ENCODE results near the gene TPD52L1. TPM values are rescaled to one million over a fixed set of nuclear protein-coding genes. Genes with fewer than 3 reads are reported as not detected.
"Not testable (repeated sequence)": the region's sequence is repeated elsewhere in the genome, so short reads cannot be mapped to it uniquely, and the experiment has no call there.

Gene TPD52L1
- total and polyA plus RNA-seq, 5 donors from 2014 or later = 0.40 to 0.76 (median 0.53) TPM; not detected in 1

- Histone ChIP-seq H3K36me3 (ENCODE audit: control insufficient read depth, insufficient read depth, low read length) (no peaks in the 10 kb centered on the region), H3K27ac (ENCODE audit: insufficient read depth, low read length, poor library complexity, severe bottlenecking) (no peak overlapping the region), H3K9me3 (ENCODE audit: control insufficient read depth in 2 of 2, low read length in 2 of 2) (no peaks in the 10 kb centered on the region), H3K4me1 (ENCODE audit: control insufficient read depth, insufficient read depth, low read length, poor library complexity, severe bottlenecking) (peaks cover 8% of the 10 kb centered on the region), H3K27me3 (ENCODE audit: control insufficient read depth, insufficient read depth, low read length) (peaks cover 13% of the 10 kb centered on the region), H3K4me3 (ENCODE audit: low read depth, low read length) (no peak overlapping the region)
- Mint-ChIP-seq H3K4me1 (peaks cover 0 to 12% (median 2%) of the 10 kb centered on the region in 4 donors), H3K27me3 (peaks cover 29% of the 10 kb centered on the region), H3K9me3 (peaks cover 0 to 3% (median 0%) of the 10 kb centered on the region in 7 donors), H3K4me3 (no peak overlapping the region), H3K36me3 (no peaks in the 10 kb centered on the region), H3K27ac (no peak overlapping the region)
- no peak for DNase-seq
- no peak for ATAC-seq (ENCODE audit: low read depth in 2 of 2)
Measured at GRCh38 chr6:125157280-125157679, 3.7 kb downstream of the TPD52L1 start.

GRCh38 chr6:125157725-125158124 is 4.2 kb downstream of the TPD52L1 start:
- H3K4me1 ChIP-seq (ENCODE audit: control insufficient read depth, insufficient read depth, low read length, poor library complexity, severe bottlenecking) = peaks cover 8% of the 10 kb centered on the region
- ATAC-seq (ENCODE audit: low read depth in 2 of 2) (no peak), DNase-seq (no peak)
- H3K36me3 Mint-ChIP-seq = no peaks in the 10 kb centered on the region
- no peak overlapping the region for H3K4me3 Mint-ChIP-seq
- H3K27ac Mint-ChIP-seq = no peak overlapping the region
- H3K27me3 ChIP-seq (ENCODE audit: control insufficient read depth, insufficient read depth, low read length) = peaks cover 12% of the 10 kb centered on the region
- H3K4me3 ChIP-seq (ENCODE audit: low read depth, low read length) = no peak overlapping the region
- H3K27ac ChIP-seq (ENCODE audit: insufficient read depth, low read length, poor library complexity, severe bottlenecking) = no peak overlapping the region
- H3K36me3 ChIP-seq (ENCODE audit: control insufficient read depth, insufficient read depth, low read length) = no peaks in the 10 kb centered on the region
- H3K27me3 Mint-ChIP-seq = peaks cover 26% of the 10 kb centered on the region
- H3K4me1 Mint-ChIP-seq = peaks cover 0 to 12% (median 2%) of the 10 kb centered on the region in 4 donors
- peaks cover 0 to 3% (median 0%) of the 10 kb centered on the region in 7 donors for H3K9me3 Mint-ChIP-seq
- H3K9me3 ChIP-seq (ENCODE audit: control insufficient read depth in 2 of 2, low read length in 2 of 2) = no peaks in the 10 kb centered on the region

GRCh38 chr6:125163339-125163738 is 9.8 kb downstream of the TPD52L1 start:
- DNase-seq; ATAC-seq (ENCODE audit: low read depth in 2 of 2); H3K36me3 Mint-ChIP-seq; H3K4me1 Mint-ChIP-seq; H3K4me1 ChIP-seq (ENCODE audit: control insufficient read depth, insufficient read depth, low read length, poor library complexity, severe bottlenecking); H3K27ac ChIP-seq (ENCODE audit: insufficient read depth, low read length, poor library complexity, severe bottlenecking); H3K4me3 Mint-ChIP-seq; H3K27me3 ChIP-seq (ENCODE audit: control insufficient read depth, insufficient read depth, low read length); H3K9me3 ChIP-seq (ENCODE audit: control insufficient read depth in 2 of 2, low read length in 2 of 2); H3K9me3 Mint-ChIP-seq; H3K4me3 ChIP-seq (ENCODE audit: low read depth, low read length); H3K36me3 ChIP-seq (ENCODE audit: control insufficient read depth, insufficient read depth, low read length); H3K27ac Mint-ChIP-seq: not testable (repeated sequence)
- peaks cover 11% of the 10 kb centered on the region for H3K27me3 Mint-ChIP-seq

GRCh38 chr6:125163811-125164210 is 10.2 kb downstream of the TPD52L1 start:
- H3K9me3 Mint-ChIP-seq = peaks cover 0 to 2% (median 0%) of the 10 kb centered on the region in 7 donors
- no peak overlapping the region for H3K27ac ChIP-seq (ENCODE audit: insufficient read depth, low read length, poor library complexity, severe bottlenecking)
- H3K27me3 Mint-ChIP-seq = peaks cover 11% of the 10 kb centered on the region
- H3K9me3 ChIP-seq (ENCODE audit: control insufficient read depth in 2 of 2, low read length in 2 of 2) = no peaks in the 10 kb centered on the region
- H3K36me3 ChIP-seq (ENCODE audit: control insufficient read depth, insufficient read depth, low read length) = no peaks in the 10 kb centered on the region
- H3K27me3 ChIP-seq (ENCODE audit: control insufficient read depth, insufficient read depth, low read length) = no peaks in the 10 kb centered on the region
- ATAC-seq (ENCODE audit: low read depth in 2 of 2) (no peak), DNase-seq (no peak)
- no peaks in the 10 kb centered on the region for H3K4me1 ChIP-seq (ENCODE audit: control insufficient read depth, insufficient read depth, low read length, poor library complexity, severe bottlenecking)
- H3K4me3 Mint-ChIP-seq = no peak overlapping the region
- no peak overlapping the region for H3K27ac Mint-ChIP-seq
- H3K36me3 Mint-ChIP-seq = no peaks in the 10 kb centered on the region
- no peak overlapping the region for H3K4me3 ChIP-seq (ENCODE audit: low read depth, low read length)
- no peaks in the 10 kb centered on the region for H3K4me1 Mint-ChIP-seq

GRCh38 chr6:125164696-125165095 is 11.1 kb downstream of the TPD52L1 start:
- no peak for ATAC-seq (ENCODE audit: low read depth in 2 of 2)
- H3K36me3 Mint-ChIP-seq = no peaks in the 10 kb centered on the region
- Histone ChIP-seq H3K27ac (ENCODE audit: insufficient read depth, low read length, poor library complexity, severe bottlenecking) (no peak overlapping the region), H3K36me3 (ENCODE audit: control insufficient read depth, insufficient read depth, low read length) (no peaks in the 10 kb centered on the region), H3K4me1 (ENCODE audit: control insufficient read depth, insufficient read depth, low read length, poor library complexity, severe bottlenecking) (no peaks in the 10 kb centered on the region), H3K9me3 (ENCODE audit: control insufficient read depth in 2 of 2, low read length in 2 of 2) (no peaks in the 10 kb centered on the region), H3K27me3 (ENCODE audit: control insufficient read depth, insufficient read depth, low read length) (no peaks in the 10 kb centered on the region), H3K4me3 (ENCODE audit: low read depth, low read length) (no peak overlapping the region)
- no peaks in the 10 kb centered on the region for H3K4me1 Mint-ChIP-seq
- no peak for DNase-seq
- H3K9me3 Mint-ChIP-seq = peaks cover 0 to 4% (median 0%) of the 10 kb centered on the region in 7 donors
- H3K4me3 Mint-ChIP-seq = no peak overlapping the region
- H3K27ac Mint-ChIP-seq = no peak overlapping the region
- peaks cover 11% of the 10 kb centered on the region for H3K27me3 Mint-ChIP-seq

- Histone ChIP-seq H3K4me1 (ENCODE audit: control insufficient read depth, insufficient read depth, low read length, poor library complexity, severe bottlenecking) (no peaks in the 10 kb centered on the region), H3K9me3 (ENCODE audit: control insufficient read depth in 2 of 2, low read length in 2 of 2) (no peaks in the 10 kb centered on the region)
- H3K36me3 Mint-ChIP-seq = no peaks in the 10 kb centered on the region
Measured at GRCh38 chr6:125165256-125165655, 11.7 kb downstream of the TPD52L1 start.

GRCh38 chr6:125165776-125166175 is 12.2 kb downstream of the TPD52L1 start:
- ATAC-seq (ENCODE audit: low read depth in 2 of 2) (no peak), DNase-seq (no peak)
- no peaks in the 10 kb centered on the region for H3K4me1 ChIP-seq (ENCODE audit: control insufficient read depth, insufficient read depth, low read length, poor library complexity, severe bottlenecking)
- Mint-ChIP-seq H3K36me3 (no peaks in the 10 kb centered on the region), H3K4me1 (no peaks in the 10 kb centered on the region), H3K9me3 (peaks cover 0 to 4% (median 0%) of the 10 kb centered on the region in 7 donors), H3K4me3 (no peak overlapping the region), H3K27me3 (peaks cover 11% of the 10 kb centered on the region), H3K27ac (no peak overlapping the region)
- no peak overlapping the region for H3K4me3 ChIP-seq (ENCODE audit: low read depth, low read length)
- H3K9me3 ChIP-seq (ENCODE audit: control insufficient read depth in 2 of 2, low read length in 2 of 2) = no peaks in the 10 kb centered on the region
- H3K36me3 ChIP-seq (ENCODE audit: control insufficient read depth, insufficient read depth, low read length) = no peaks in the 10 kb centered on the region
- H3K27ac ChIP-seq (ENCODE audit: insufficient read depth, low read length, poor library complexity, severe bottlenecking) = no peak overlapping the region
- H3K27me3 ChIP-seq (ENCODE audit: control insufficient read depth, insufficient read depth, low read length) = no peaks in the 10 kb centered on the region

More at GRCh38 chr6:125165256-125165655, 11.7 kb downstream of the TPD52L1 start:
- Mint-ChIP-seq H3K27me3 (peaks cover 11% of the 10 kb centered on the region), H3K27ac (no peak overlapping the region), H3K4me1 (no peaks in the 10 kb centered on the region), H3K4me3 (no peak overlapping the region), H3K9me3 (peaks cover 0 to 4% (median 0%) of the 10 kb centered on the region in 7 donors)
- Histone ChIP-seq H3K4me3 (ENCODE audit: low read depth, low read length) (no peak overlapping the region), H3K36me3 (ENCODE audit: control insufficient read depth, insufficient read depth, low read length) (no peaks in the 10 kb centered on the region), H3K27me3 (ENCODE audit: control insufficient read depth, insufficient read depth, low read length) (no peaks in the 10 kb centered on the region), H3K27ac (ENCODE audit: insufficient read depth, low read length, poor library complexity, severe bottlenecking) (no peak overlapping the region)
- DNase-seq (no peak), ATAC-seq (ENCODE audit: low read depth in 2 of 2) (no peak)

GRCh38 chr6:125166711-125167110 is 13.1 kb downstream of the TPD52L1 start:
- no peaks in the 10 kb centered on the region for H3K4me1 ChIP-seq (ENCODE audit: control insufficient read depth, insufficient read depth, low read length, poor library complexity, severe bottlenecking)
- no peak overlapping the region for H3K27ac Mint-ChIP-seq
- no peaks in the 10 kb centered on the region for H3K27me3 ChIP-seq (ENCODE audit: control insufficient read depth, insufficient read depth, low read length)
- H3K27me3 Mint-ChIP-seq = peaks cover 11% of the 10 kb centered on the region
- no peaks in the 10 kb centered on the region for H3K4me1 Mint-ChIP-seq
- DNase-seq (no peak), ATAC-seq (ENCODE audit: low read depth in 2 of 2) (no peak)
- H3K4me3 Mint-ChIP-seq = no peak overlapping the region
- H3K9me3 Mint-ChIP-seq = peaks cover 0 to 4% (median 0%) of the 10 kb centered on the region in 7 donors
- no peak overlapping the region for H3K4me3 ChIP-seq (ENCODE audit: low read depth, low read length)
- H3K36me3 Mint-ChIP-seq = no peaks in the 10 kb centered on the region
- no peak overlapping the region for H3K27ac ChIP-seq (ENCODE audit: insufficient read depth, low read length, poor library complexity, severe bottlenecking)
- H3K9me3 ChIP-seq (ENCODE audit: control insufficient read depth in 2 of 2, low read length in 2 of 2) = no peaks in the 10 kb centered on the region
- H3K36me3 ChIP-seq (ENCODE audit: control insufficient read depth, insufficient read depth, low read length) = no peaks in the 10 kb centered on the region
